ENCODE measurements around the gene PTPRD. TPM values are rescaled to one million over a fixed set of nuclear protein-coding genes. Genes with fewer than 3 reads are reported as not detected.
A peak's percentile ranks its signal among the peaks of the same experiment; 100 is the strongest.

Gene PTPRD
- total RNA-seq, 1 donor from 2014 or later = 532 TPM

- Mint-ChIP-seq H3K4me3 (ENCODE audit: unreplicated experiment) (no peak overlapping the region), H3K36me3 (ENCODE audit: unreplicated experiment) (no peaks in the 10 kb centered on the region), H3K9me3 (ENCODE audit: unreplicated experiment) (no peaks in the 10 kb centered on the region), H3K27ac (ENCODE audit: unreplicated experiment) (no peak overlapping the region), H3K4me1 (ENCODE audit: low read depth, unreplicated experiment) (peaks cover 4% of the 10 kb centered on the region), H3K27me3 (ENCODE audit: unreplicated experiment) (no peaks in the 10 kb centered on the region)
- no peak for DNase-seq
- TF ChIP-seq, protein P1, sequence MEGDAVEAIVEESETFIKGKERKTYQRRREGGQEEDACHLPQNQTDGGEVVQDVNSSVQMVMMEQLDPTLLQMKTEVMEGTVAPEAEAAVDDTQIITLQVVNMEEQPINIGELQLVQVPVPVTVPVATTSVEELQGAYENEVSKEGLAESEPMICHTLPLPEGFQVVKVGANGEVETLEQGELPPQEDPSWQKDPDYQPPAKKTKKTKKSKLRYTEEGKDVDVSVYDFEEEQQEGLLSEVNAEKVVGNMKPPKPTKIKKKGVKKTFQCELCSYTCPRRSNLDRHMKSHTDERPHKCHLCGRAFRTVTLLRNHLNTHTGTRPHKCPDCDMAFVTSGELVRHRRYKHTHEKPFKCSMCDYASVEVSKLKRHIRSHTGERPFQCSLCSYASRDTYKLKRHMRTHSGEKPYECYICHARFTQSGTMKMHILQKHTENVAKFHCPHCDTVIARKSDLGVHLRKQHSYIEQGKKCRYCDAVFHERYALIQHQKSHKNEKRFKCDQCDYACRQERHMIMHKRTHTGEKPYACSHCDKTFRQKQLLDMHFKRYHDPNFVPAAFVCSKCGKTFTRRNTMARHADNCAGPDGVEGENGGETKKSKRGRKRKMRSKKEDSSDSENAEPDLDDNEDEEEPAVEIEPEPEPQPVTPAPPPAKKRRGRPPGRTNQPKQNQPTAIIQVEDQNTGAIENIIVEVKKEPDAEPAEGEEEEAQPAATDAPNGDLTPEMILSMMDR (IDR thresholded peaks at IDR 0.05; ENCODE audit: partially characterized antibody, unreplicated experiment) = no peak
Measured at GRCh38 chr9:8800196-8800595, 1812.6 kb downstream of the PTPRD start.

GRCh38 chr9:8799615-8800014 lies 1813.2 kb downstream of the PTPRD start:
- Mint-ChIP-seq H3K4me1 (ENCODE audit: low read depth, unreplicated experiment) (peaks cover 4% of the 10 kb centered on the region), H3K4me3 (ENCODE audit: unreplicated experiment) (no peak overlapping the region), H3K27me3 (ENCODE audit: unreplicated experiment) (no peaks in the 10 kb centered on the region), H3K9me3 (ENCODE audit: unreplicated experiment) (no peaks in the 10 kb centered on the region), H3K27ac (ENCODE audit: unreplicated experiment) (no peak overlapping the region), H3K36me3 (ENCODE audit: unreplicated experiment) (no peaks in the 10 kb centered on the region)
- DNase-seq = no peak
- TF ChIP-seq, protein P1 (IDR thresholded peaks at IDR 0.05; ENCODE audit: partially characterized antibody, unreplicated experiment) = no peak

DNA sequence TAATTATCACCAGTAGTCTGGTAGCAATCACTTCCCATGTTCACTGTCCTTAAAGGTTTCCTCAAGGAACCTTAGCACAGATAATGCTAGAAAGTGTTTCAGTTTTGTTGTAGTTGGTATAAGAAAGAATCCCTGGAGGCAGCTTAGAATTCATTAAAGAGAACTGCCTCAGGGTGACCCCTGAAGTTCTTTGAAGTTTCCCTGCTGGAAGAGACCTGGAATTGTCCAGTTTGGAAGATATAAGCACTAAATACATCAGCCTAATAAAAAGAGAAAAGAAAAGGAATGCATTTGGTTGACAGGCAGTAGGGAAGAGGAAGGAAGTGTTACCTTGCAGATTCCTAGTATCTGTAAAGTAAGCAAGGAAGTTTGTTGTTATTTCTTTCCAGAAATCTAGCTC lies 1813.6 kb downstream of the PTPRD start:
- Mint-ChIP-seq H3K27me3 (ENCODE audit: unreplicated experiment) (no peaks in the 10 kb centered on the region), H3K4me1 (ENCODE audit: low read depth, unreplicated experiment) (peaks cover 4% of the 10 kb centered on the region), H3K4me3 (ENCODE audit: unreplicated experiment) (no peak overlapping the region), H3K27ac (ENCODE audit: unreplicated experiment) (no peak overlapping the region), H3K36me3 (ENCODE audit: unreplicated experiment) (peaks cover 4% of the 10 kb centered on the region), H3K9me3 (ENCODE audit: unreplicated experiment) (no peaks in the 10 kb centered on the region)
- no peak for DNase-seq
- TF ChIP-seq, protein P1 (IDR thresholded peaks at IDR 0.05; ENCODE audit: partially characterized antibody, unreplicated experiment) = no peak

- TF ChIP-seq, protein P1 (IDR thresholded peaks at IDR 0.05; ENCODE audit: partially characterized antibody, unreplicated experiment) = no peak
- Mint-ChIP-seq H3K27ac (ENCODE audit: unreplicated experiment) (peak overlapping the region; percentile 76), H3K9me3 (ENCODE audit: unreplicated experiment) (peaks cover 2% of the 10 kb centered on the region), H3K36me3 (ENCODE audit: unreplicated experiment) (no peaks in the 10 kb centered on the region), H3K4me3 (ENCODE audit: unreplicated experiment) (peak overlapping the region; percentile 48), H3K4me1 (ENCODE audit: low read depth, unreplicated experiment) (peaks cover 43% of the 10 kb centered on the region), H3K27me3 (ENCODE audit: unreplicated experiment) (peaks cover 2% of the 10 kb centered on the region)
- no peak for DNase-seq
Measured at GRCh38 chr9:8784838-8785237, 1828.0 kb downstream of the PTPRD start.

DNA sequence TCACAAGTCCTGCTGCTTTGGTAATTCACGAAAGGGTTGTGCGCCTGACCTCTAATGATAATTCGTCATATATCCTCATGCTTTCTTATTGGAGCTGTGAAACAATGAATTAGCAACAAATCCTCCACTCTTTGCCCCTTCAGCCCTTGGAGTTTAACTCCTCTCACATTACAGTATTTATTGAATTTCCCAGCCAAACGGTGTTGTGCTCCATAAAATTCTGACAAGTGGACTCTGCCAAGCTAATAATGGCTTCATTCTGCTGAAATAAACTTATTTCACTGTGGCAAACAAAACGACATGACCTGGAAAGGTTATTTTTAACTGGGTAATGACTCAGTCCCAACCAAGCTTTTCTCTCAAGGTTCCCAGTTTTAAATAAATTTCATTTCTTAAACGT lies 1828.9 kb downstream of the PTPRD start:
- no peaks in the 10 kb centered on the region for H3K9me3 Mint-ChIP-seq (ENCODE audit: unreplicated experiment)
- TF ChIP-seq, protein P1 (IDR thresholded peaks at IDR 0.05; ENCODE audit: partially characterized antibody, unreplicated experiment) = no peak
- H3K4me3 Mint-ChIP-seq (ENCODE audit: unreplicated experiment) = no peak overlapping the region
- peaks cover 2% of the 10 kb centered on the region for H3K27me3 Mint-ChIP-seq (ENCODE audit: unreplicated experiment)
- peaks cover 49% of the 10 kb centered on the region for H3K4me1 Mint-ChIP-seq (ENCODE audit: low read depth, unreplicated experiment)
- no peak for DNase-seq
- H3K36me3 Mint-ChIP-seq (ENCODE audit: unreplicated experiment) = no peaks in the 10 kb centered on the region
- H3K27ac Mint-ChIP-seq (ENCODE audit: unreplicated experiment) = no peak overlapping the region
